A549 (cell line): Measurements from ENCODE around the gene PPP1R9A.

Source experiments
- MAZ ChIP-seq: fragments of 150-350 bp; IDR thresholded peaks from 2 replicates; pipeline ENCODE4 v1.6.1; 2014; ENCODE audit warnings: antibody characterized with exemption, low read depth, low read length, borderline replicate concordance
- TF ChIP-seq, protein P1 (sequence below): fragments of 450-650 bp; IDR thresholded peaks from 2 replicates; pipeline ENCODE4 v1.6.1; 2014; ENCODE audit warnings: antibody characterized with exemption

DNA sequence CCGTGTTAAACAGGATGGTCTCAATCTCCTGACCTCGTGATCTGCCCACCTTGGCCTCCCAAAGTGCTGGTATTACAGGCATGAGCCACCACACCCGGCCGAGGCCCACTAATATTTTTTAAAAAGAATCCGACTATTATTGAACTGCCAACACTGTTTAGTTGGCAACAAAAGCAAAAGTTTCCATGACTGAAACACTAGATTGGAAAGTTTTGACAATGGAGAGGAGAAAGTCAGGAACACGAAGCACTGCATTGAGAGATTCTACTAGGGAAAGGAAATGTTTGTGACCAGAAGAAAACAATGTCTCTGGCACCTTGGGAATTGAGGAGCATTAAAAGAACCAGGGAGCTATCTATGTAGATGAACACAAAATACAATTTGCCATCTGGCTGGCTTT lies 13.7 kb upstream of the PPP1R9A start:
- TF ChIP-seq MAZ, result no peak
- TF ChIP-seq, protein P1, sequence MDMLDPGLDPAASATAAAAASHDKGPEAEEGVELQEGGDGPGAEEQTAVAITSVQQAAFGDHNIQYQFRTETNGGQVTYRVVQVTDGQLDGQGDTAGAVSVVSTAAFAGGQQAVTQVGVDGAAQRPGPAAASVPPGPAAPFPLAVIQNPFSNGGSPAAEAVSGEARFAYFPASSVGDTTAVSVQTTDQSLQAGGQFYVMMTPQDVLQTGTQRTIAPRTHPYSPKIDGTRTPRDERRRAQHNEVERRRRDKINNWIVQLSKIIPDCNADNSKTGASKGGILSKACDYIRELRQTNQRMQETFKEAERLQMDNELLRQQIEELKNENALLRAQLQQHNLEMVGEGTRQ, result no peak
